ENCODE measurements around the gene ATP2B2.
A peak's percentile ranks its signal among the peaks of the same experiment; 100 is the strongest.

Gene ATP2B2

GRCh38 chr3:10513306-10513705, 7.9 kb upstream of the ATP2B2 start:
- H3K4me1 ChIP-seq (ENCODE audit: control insufficient read depth, insufficient read depth, low read length) = no peaks in the 10 kb centered on the region
- no peaks in the 10 kb centered on the region for H3K9me3 ChIP-seq (ENCODE audit: control insufficient read depth, insufficient read depth, low read depth, low read length)
- no peak overlapping the region for H3K27ac ChIP-seq (ENCODE audit: extremely low read depth, low read depth, low read length)
- H3K4me3 ChIP-seq (ENCODE audit: low read depth, low read length) = no peak overlapping the region
- no peaks in the 10 kb centered on the region for H3K36me3 ChIP-seq (ENCODE audit: control insufficient read depth in 2 of 2, insufficient read depth in 1 of 2, low read length in 2 of 2)
- peak; percentile 86; the same call in 1 of the 2 replicates for TF ChIP-seq ZNF623 (tag by site-specific recombination; IDR thresholded peaks at IDR 0.05)
- no peak for TF ChIP-seq GFI1B (tag by site-specific recombination; IDR thresholded peaks at IDR 0.05)
- ChIA-PET CTCF (no interaction called here), POLR2A (no interaction called here)

- Histone ChIP-seq H3K27ac (ENCODE audit: extremely low read depth, low read depth, low read length) (no peak overlapping the region), H3K4me3 (ENCODE audit: low read depth, low read length) (no peak overlapping the region), H3K9me3 (ENCODE audit: control insufficient read depth, insufficient read depth, low read depth, low read length) (no peaks in the 10 kb centered on the region), H3K4me1 (ENCODE audit: control insufficient read depth, insufficient read depth, low read length) (no peaks in the 10 kb centered on the region), H3K36me3 (ENCODE audit: control insufficient read depth in 2 of 2, insufficient read depth in 1 of 2, low read length in 2 of 2) (no peaks in the 10 kb centered on the region)
- ChIA-PET POLR2A (no interaction called here), CTCF (interaction anchor here (0.6 kb wide), 1 partner anchor 865 kb away, joined by 3 read pairs; no protein-coding TSS in a partner anchor)
- TF ChIP-seq ZNF677 (tag by site-specific recombination; IDR thresholded peaks at IDR 0.05) (no peak), SALL2 (tag by site-specific recombination; IDR thresholded peaks at IDR 0.05; ENCODE audit: borderline replicate concordance) (no peak), ZNF768 (tag by site-specific recombination; IDR thresholded peaks at IDR 0.05) (0 out of 2 replicates have a peak, but pooled peaks have one; percentile 37), PBX3 (CRISPR knock-in tag; IDR thresholded peaks at IDR 0.05) (no peak)
Measured at GRCh38 chr3:10512687-10513086, 7.3 kb upstream of the ATP2B2 start.

GRCh38 chr3:10511809-10512494, 6.6 kb upstream of the ATP2B2 start:
- CTCF ChIA-PET = no interaction called here
- Histone ChIP-seq H3K4me3 (ENCODE audit: low read depth, low read length) (no peak overlapping the region), H3K9me3 (ENCODE audit: control insufficient read depth, insufficient read depth, low read depth, low read length) (no peaks in the 10 kb centered on the region), H3K4me1 (ENCODE audit: control insufficient read depth, insufficient read depth, low read length) (no peaks in the 10 kb centered on the region), H3K36me3 (ENCODE audit: control insufficient read depth in 2 of 2, insufficient read depth in 1 of 2, low read length in 2 of 2) (no peaks in the 10 kb centered on the region), H3K27ac (ENCODE audit: extremely low read depth, low read depth, low read length) (no peak overlapping the region)
- TF ChIP-seq ZIC2 (tag by site-specific recombination; IDR thresholded peaks at IDR 0.05) = 0 out of 2 replicates have a peak, but pooled peaks have one; percentile 21
- TF ChIP-seq ZBTB10 (tag by site-specific recombination; IDR thresholded peaks at IDR 0.05) = no peak
- POLR2A ChIA-PET = no interaction called here

- Histone ChIP-seq H3K36me3 (ENCODE audit: control insufficient read depth in 2 of 2, insufficient read depth in 1 of 2, low read length in 2 of 2) (no peaks in the 10 kb centered on the region), H3K4me3 (ENCODE audit: low read depth, low read length) (no peak overlapping the region), H3K4me1 (ENCODE audit: control insufficient read depth, insufficient read depth, low read length) (no peaks in the 10 kb centered on the region), H3K9me3 (ENCODE audit: control insufficient read depth, insufficient read depth, low read depth, low read length) (no peaks in the 10 kb centered on the region), H3K27ac (ENCODE audit: extremely low read depth, low read depth, low read length) (no peak overlapping the region)
- ChIA-PET CTCF (no interaction called here), POLR2A (no interaction called here)
- TF ChIP-seq SCRT2 (tag by site-specific recombination; IDR thresholded peaks at IDR 0.05) (no peak), GLI4 (tag by site-specific recombination; IDR thresholded peaks at IDR 0.05) (no peak), ZFHX2 (tag by site-specific recombination; conservative IDR thresholded peaks at IDR 0.05) (peak; percentile 52; the same call in 1 of the 2 replicates), ZNF670 (tag by site-specific recombination; IDR thresholded peaks at IDR 0.05; ENCODE audit: low read depth) (no peak), ZIC2 (tag by site-specific recombination; IDR thresholded peaks at IDR 0.05) (no peak), ZNF473 (tag by site-specific recombination; IDR thresholded peaks at IDR 0.05) (no peak), EGR2 (tag by site-specific recombination; IDR thresholded peaks at IDR 0.05; ENCODE audit: low read depth) (peak; percentile 60; the same call in 1 of the 2 replicates)
Measured at GRCh38 chr3:10510743-10511432, 5.5 kb upstream of the ATP2B2 start.
